ENCODE measurements around the gene RAB11A. TPM values are rescaled to one million over a fixed set of nuclear protein-coding genes. Genes with fewer than 3 reads are reported as not detected.

Gene RAB11A
- total and polyA plus RNA-seq, 7 donors = 74.2 to 468 (median 112) TPM

DNA sequence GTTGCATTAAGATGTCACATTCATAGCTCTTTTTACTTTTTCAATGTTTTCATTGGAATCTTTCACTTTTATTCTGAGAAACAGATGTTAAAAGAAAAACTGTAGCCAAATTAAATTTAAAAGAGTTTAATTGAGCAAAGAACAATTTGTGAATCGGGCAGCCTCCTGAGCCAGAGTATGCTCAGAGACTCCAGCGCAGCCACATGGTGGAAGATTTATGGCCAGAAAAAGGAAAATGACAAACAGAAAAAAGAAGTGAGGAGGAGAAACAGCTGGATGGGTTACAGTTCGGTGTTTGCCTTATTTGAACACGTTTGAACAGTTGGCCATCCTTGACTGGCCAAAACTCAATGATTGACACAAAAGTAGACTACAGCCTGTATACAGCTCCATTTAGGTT lies 33.8 kb upstream of the RAB11A start:
- peaks cover 0 to 41% (median 36%) of the 10 kb centered on the region in 4 donors for H3K4me1 ChIP-seq
- no peak for TF ChIP-seq POLR2A (IDR thresholded peaks at IDR 0.05)
- TF ChIP-seq, protein P1, sequence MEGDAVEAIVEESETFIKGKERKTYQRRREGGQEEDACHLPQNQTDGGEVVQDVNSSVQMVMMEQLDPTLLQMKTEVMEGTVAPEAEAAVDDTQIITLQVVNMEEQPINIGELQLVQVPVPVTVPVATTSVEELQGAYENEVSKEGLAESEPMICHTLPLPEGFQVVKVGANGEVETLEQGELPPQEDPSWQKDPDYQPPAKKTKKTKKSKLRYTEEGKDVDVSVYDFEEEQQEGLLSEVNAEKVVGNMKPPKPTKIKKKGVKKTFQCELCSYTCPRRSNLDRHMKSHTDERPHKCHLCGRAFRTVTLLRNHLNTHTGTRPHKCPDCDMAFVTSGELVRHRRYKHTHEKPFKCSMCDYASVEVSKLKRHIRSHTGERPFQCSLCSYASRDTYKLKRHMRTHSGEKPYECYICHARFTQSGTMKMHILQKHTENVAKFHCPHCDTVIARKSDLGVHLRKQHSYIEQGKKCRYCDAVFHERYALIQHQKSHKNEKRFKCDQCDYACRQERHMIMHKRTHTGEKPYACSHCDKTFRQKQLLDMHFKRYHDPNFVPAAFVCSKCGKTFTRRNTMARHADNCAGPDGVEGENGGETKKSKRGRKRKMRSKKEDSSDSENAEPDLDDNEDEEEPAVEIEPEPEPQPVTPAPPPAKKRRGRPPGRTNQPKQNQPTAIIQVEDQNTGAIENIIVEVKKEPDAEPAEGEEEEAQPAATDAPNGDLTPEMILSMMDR (IDR thresholded peaks at IDR 0.05) = no peak
- peak; percentile 24 to 70 (median 42) for TF ChIP-seq POLR2AphosphoS5 (IDR thresholded peaks at IDR 0.05)
- intact Hi-C loops (cut with DNase I) = no loop called here
- peak overlapping the region in 3 of 4 donors; percentile 26 to 38 (median 36) for H3K27ac ChIP-seq
- no peaks in the 10 kb centered on the region for H3K9me3 ChIP-seq
- no peak for DNase-seq
- H3K4me3 ChIP-seq = no peak overlapping the region
- no peaks in the 10 kb centered on the region for H3K27me3 ChIP-seq
- H3K36me3 ChIP-seq = no peaks in the 10 kb centered on the region
- 56 to 77% methylated on average over 4 of the region's 4 CpGs for WGBS, 2 donors

DNA sequence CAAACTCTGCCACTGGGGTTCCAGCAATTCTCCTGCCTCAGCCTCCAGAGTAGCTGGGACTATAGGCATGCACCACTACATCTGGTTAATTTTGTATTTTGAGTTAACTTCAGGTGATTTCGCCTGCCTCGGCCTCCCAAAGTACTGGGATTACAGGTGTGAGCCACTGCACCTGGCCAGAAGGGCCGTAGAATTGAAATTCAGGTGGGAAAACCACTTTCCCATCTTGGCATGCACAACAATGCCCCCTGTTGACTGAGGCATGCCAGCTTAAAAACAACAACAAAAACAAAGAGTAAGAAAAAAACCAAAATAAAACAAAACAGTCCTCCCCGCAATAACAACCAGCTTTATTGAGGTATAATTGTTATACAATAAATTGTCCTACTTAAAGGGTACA lies 32.6 kb upstream of the RAB11A start:
- Histone ChIP-seq H3K9me3 (no peaks in the 10 kb centered on the region), H3K4me1 (peaks cover 0 to 41% (median 36%) of the 10 kb centered on the region in 4 donors), H3K4me3 (no peak overlapping the region), H3K27ac (no peak overlapping the region), H3K36me3 (no peaks in the 10 kb centered on the region), H3K27me3 (no peaks in the 10 kb centered on the region)
- TF ChIP-seq EP300 (IDR thresholded peaks at IDR 0.05) = no peak
- TF ChIP-seq POLR2A (IDR thresholded peaks at IDR 0.05) = no peak
- TF ChIP-seq, protein P1 (IDR thresholded peaks at IDR 0.05) = no peak
- no peak for TF ChIP-seq POLR2AphosphoS5 (IDR thresholded peaks at IDR 0.05)
- WGBS, 2 donors = 86 to 91% methylated on average over 4 of the region's 4 CpGs
- intact Hi-C loops (cut with DNase I) = no loop called here
- DNase-seq = no peak

DNA sequence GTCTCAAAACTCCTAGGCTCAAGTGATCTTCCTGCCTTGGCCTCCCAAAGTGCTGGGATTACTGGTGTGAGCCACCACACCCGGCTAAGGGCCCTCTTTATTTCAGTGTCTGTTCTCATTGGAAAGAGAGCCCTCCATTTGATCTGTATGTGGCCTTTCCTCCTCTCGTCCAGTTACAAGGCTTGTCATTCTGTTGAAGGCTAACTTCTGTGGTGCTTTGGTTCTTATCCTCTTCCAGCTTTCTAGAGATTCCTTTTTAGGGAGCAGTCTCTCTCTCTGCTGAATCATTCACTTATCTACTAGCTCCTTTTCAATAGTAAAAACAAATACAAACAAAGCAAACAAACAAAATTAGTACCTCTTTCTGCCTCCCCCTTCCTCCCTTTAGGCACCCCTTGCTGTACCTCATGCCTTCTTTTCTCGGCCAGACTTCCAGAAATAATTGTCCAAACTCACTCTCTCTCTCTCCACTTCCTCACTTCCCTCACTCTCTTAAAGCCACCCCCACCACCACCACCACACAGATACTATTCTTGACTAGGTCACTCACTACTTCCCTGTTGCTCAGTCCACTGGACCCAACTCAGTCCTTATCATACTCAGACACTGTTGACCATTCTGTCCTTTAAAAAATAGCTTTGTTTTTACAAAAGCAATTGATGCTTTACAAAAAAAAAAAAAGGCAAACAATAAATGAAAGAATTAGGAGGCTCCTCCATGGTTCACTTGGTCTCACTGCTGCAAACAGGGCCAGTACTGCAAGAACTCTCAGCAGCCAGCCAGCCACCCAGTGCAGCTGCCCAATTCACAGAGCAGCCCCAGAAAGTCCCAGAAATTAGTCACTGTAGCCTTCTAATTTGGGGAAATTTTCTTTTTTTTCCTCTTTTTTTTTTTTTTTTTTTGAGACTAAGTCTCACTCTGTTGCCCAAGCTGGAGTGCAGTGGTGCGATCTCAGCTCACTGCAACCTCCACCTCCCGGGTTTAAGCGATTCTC lies 31.7 kb upstream of the RAB11A start:
- Histone ChIP-seq H3K4me1 (peaks cover 0 to 37% (median 30%) of the 10 kb centered on the region in 4 donors), H3K4me3 (no peak overlapping the region), H3K27ac (peak overlapping the region in 1 of 4 donors; percentile 12), H3K9me3 (no peaks in the 10 kb centered on the region), H3K36me3 (no peaks in the 10 kb centered on the region), H3K27me3 (no peaks in the 10 kb centered on the region)
- WGBS, 2 donors = 84 to 87% methylated on average over 6 of the region's 6 CpGs
- no peak for TF ChIP-seq POLR2A (IDR thresholded peaks at IDR 0.05)
- TF ChIP-seq, protein P1 (IDR thresholded peaks at IDR 0.05) = no peak
- TF ChIP-seq EP300 (IDR thresholded peaks at IDR 0.05) = no peak
- no peak for TF ChIP-seq POLR2AphosphoS5 (IDR thresholded peaks at IDR 0.05)
- intact Hi-C loops (cut with DNase I) = no loop called here
- DNase-seq = no peak

DNA sequence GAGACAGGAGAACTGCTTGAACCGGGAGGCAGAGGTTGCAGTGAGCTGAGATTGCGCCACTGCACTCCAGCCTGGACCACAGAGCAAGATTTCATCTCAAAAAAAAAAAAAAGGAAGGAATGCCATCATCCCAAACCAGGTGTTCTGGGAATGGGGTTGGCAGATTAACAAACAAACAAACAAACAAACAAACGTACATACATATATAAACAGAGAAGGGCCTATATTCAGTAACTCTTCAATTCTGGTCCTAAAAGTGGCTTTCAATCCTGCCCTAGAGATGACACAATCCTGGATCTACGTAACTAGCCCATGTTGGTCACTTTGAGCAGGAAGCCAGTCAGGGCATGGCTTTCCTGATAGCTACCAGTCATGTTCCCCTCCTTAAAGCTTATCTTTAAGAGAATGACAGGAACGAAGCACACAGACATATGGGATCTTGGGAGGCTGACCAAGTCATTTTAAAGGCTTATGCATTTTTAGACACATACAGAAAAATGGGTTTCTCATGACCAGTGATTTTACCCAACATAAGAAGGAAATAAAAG lies 29.9 kb upstream of the RAB11A start:
- H3K4me3 ChIP-seq = no peak overlapping the region
- H3K4me1 ChIP-seq = peaks cover 0 to 19% (median 15%) of the 10 kb centered on the region in 4 donors
- H3K36me3 ChIP-seq = no peaks in the 10 kb centered on the region
- no peaks in the 10 kb centered on the region for H3K27me3 ChIP-seq
- TF ChIP-seq, protein P1 (IDR thresholded peaks at IDR 0.05) = no peak
- no peak for TF ChIP-seq POLR2A (IDR thresholded peaks at IDR 0.05)
- TF ChIP-seq POLR2AphosphoS5 (IDR thresholded peaks at IDR 0.05) = no peak
- TF ChIP-seq EP300 (IDR thresholded peaks at IDR 0.05) = no peak
- WGBS, 2 donors = 84 to 90% methylated on average over 5 of the region's 5 CpGs
- intact Hi-C loops (cut with DNase I) = no loop called here
- DNase-seq = no peak
- H3K27ac ChIP-seq = no peak overlapping the region
- H3K9me3 ChIP-seq = no peaks in the 10 kb centered on the region
